ENCODE measurements around the gene PHF13. TPM values are rescaled to one million over a fixed set of nuclear protein-coding genes. Genes with fewer than 3 reads are reported as not detected.
A peak's percentile ranks its signal among the peaks of the same experiment; 100 is the strongest.

The PHF13 gene
- polyA plus RNA-seq, 1 of the 3 experiments (the other 2 are of a cell fraction): 8.5 TPM

DNA sequence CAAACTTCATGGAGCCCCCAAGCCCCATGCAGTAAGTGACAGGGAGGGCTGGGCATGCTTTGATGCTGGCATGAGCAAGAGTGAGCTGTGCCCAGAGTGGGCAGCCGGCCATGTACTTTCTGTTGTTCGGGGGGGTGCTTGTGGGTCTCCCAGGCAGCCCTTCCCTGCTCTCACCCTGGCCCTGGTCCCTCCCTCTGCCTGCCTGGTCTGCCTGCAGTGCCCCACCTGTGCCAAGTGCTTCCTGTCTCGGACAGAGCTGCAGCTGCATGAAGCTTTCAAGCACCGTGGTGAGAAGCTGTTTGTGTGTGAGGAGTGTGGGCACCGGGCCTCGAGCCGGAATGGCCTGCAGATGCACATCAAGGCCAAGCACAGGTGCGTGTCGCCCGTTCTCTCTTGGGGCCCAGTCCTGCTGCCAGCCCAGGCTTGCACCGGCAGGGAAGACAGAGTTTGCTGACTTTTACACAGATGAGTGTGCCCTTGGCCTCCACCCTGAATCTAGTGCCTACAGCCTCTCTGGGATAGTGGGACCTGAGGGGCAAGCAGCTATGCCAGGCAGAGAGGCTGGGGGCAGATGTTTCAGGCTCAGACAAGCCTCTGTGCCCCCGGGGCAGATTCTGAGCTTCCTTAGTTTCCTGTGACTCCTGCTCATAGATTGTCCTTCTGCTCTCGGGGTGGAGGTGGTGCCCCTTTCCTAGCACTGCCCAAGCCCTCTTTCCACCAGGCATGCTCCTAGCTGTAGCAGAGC, 26.1 kb upstream of the PHF13 start:
- TF ChIP-seq NRF1 (IDR thresholded peaks at IDR 0.05; ENCODE audit: low read depth, low read length) (no peak), TCF12 (IDR thresholded peaks at IDR 0.05) (no peak), SMC3 (IDR thresholded peaks at IDR 0.05; ENCODE audit: low read depth, low read length) (no peak)
- H3K27me3 ChIP-seq (ENCODE audit: insufficient read depth): no peaks in the 10 kb centered on the region
- H3K4me2 ChIP-seq: no peak overlapping the region
- no peak overlapping the region for H2AFZ ChIP-seq (ENCODE audit: low read depth)
- H3K79me2 ChIP-seq (ENCODE audit: insufficient read depth): peaks cover 4% of the 10 kb centered on the region; the same call in 1 of the 2 replicates
- ChIA-PET CTCF (no interaction called here), POLR2A (no interaction called here)
- H3K9me2 ChIP-seq: no peaks in the 10 kb centered on the region
- H3K36me3 ChIP-seq (replicated peaks in 1 of 2; ENCODE audit: control insufficient read depth in 1 of 2, insufficient read depth in 2 of 2, low read length in 1 of 2): peaks cover 0 to 30% of the 10 kb centered on the region in 2 experiments
- H3K9ac ChIP-seq: no peak overlapping the region
- H3K4me3 ChIP-seq (ENCODE audit: low read depth in 2 of 2, low read length in 1 of 2): no peak overlapping the region
- no peak overlapping the region for H3K27ac ChIP-seq (ENCODE audit: low read depth in 2 of 2, low read length in 1 of 2)
- no peaks in the 10 kb centered on the region for H3K9me3 ChIP-seq
- no peaks in the 10 kb centered on the region for H3K4me1 ChIP-seq (ENCODE audit: control insufficient read depth in 1 of 2, insufficient read depth in 2 of 2, low read depth in 1 of 2, low read length in 1 of 2)
- DNase-seq: peak; percentile 12
- H4K20me1 ChIP-seq (ENCODE audit: insufficient read depth): no peaks in the 10 kb centered on the region
- 94% methylated on average over 6 of the region's 13 CpGs for WGBS (ENCODE audit: low lambda C conversion rate)
- H3F3A ChIP-seq (replicated peaks; ENCODE audit: insufficient read depth): no peaks in the 10 kb centered on the region

DNA sequence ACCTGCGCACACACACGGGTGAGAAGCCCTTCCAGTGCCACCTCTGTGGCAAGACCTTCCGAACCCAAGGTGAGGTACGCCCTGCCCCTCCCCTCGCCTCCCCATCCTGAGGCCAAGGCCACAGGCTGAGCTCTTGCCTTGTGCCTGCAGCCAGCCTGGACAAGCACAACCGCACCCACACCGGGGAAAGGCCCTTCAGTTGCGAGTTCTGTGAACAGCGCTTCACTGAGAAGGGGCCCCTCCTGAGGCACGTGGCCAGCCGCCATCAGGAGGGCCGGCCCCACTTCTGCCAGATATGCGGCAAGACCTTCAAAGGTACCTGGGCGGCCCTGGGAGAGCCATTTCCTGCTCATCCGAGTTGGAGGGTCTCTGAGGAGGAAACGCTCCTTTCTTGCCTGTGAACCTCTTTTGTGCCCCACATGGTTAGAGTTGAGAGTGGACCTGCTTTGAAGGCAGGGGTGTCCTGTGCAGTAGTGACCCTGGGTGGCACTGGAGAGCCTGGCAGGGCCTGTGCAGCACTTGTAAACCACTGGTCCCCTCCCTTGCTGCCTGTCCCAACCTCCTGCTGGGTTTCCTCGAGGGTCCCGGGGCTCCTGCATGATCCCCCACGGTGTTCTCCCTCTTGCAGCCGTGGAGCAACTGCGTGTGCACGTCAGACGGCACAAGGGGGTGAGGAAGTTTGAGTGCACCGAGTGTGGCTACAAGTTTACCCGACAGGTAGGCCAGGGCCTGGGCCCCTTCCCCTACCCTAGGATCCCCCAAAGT, 25.2 kb upstream of the PHF13 start:
- no peak overlapping the region for H3K4me2 ChIP-seq
- H4K20me1 ChIP-seq (ENCODE audit: insufficient read depth): no peaks in the 10 kb centered on the region
- peaks cover 3% of the 10 kb centered on the region; the same call in 1 of the 2 replicates for H3K79me2 ChIP-seq (ENCODE audit: insufficient read depth)
- H3K36me3 ChIP-seq (replicated peaks in 1 of 2; ENCODE audit: control insufficient read depth in 1 of 2, insufficient read depth in 2 of 2, low read length in 1 of 2): peaks cover 0 to 35% of the 10 kb centered on the region in 2 experiments
- H3K9me2 ChIP-seq: no peaks in the 10 kb centered on the region
- no peaks in the 10 kb centered on the region for H3K4me1 ChIP-seq (ENCODE audit: control insufficient read depth in 1 of 2, insufficient read depth in 2 of 2, low read depth in 1 of 2, low read length in 1 of 2)
- ChIA-PET CTCF (interaction anchor here (0.7 to 1.3 kb wide), 3 partner anchors 29 to 102 kb away, joined by 3 read pairs; partner anchors contain the start of gene NOL9), POLR2A (no interaction called here)
- H3K27ac ChIP-seq (ENCODE audit: low read depth in 2 of 2, low read length in 1 of 2): no peak overlapping the region
- DNase-seq: no peak
- no peaks in the 10 kb centered on the region for H3F3A ChIP-seq (replicated peaks; ENCODE audit: insufficient read depth)
- no peak overlapping the region for H3K9ac ChIP-seq
- WGBS (ENCODE audit: low lambda C conversion rate): 81% methylated on average over 13 of the region's 25 CpGs
- H3K9me3 ChIP-seq: no peaks in the 10 kb centered on the region
- no peaks in the 10 kb centered on the region for H3K27me3 ChIP-seq (ENCODE audit: insufficient read depth)
- H2AFZ ChIP-seq (ENCODE audit: low read depth): no peak overlapping the region
- TF ChIP-seq SMC3 (IDR thresholded peaks at IDR 0.05; ENCODE audit: low read depth, low read length) (no peak), NRF1 (IDR thresholded peaks at IDR 0.05; ENCODE audit: low read depth, low read length) (no peak)
- H3K4me3 ChIP-seq (ENCODE audit: low read depth in 2 of 2, low read length in 1 of 2): no peak overlapping the region

DNA sequence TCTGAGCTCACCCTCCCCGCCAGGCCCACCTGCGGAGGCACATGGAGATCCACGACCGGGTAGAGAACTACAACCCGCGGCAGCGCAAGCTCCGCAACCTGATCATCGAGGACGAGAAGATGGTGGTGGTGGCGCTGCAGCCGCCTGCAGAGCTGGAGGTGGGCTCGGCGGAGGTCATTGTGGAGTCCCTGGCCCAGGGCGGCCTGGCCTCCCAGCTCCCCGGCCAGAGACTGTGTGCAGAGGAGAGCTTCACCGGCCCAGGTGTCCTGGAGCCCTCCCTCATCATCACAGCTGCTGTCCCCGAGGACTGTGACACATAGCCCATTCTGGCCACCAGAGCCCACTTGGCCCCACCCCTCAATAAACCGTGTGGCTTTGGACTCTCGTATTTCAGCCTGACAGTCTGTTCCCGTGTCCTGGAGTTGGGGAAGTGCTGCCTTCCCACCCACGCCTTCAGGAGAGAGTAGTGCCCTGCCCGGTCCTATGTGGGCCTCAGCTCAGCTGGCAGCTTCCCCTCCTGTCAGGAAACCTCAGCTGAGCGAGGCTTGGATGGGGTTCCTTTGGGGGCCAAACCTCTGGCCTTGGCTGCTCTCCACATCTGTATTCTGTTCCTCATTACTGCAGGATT, 24.5 kb upstream of the PHF13 start:
- Histone ChIP-seq H3K4me2 (no peak overlapping the region), H3K9me3 (no peaks in the 10 kb centered on the region), H3K9ac (no peak overlapping the region), H3K27me3 (ENCODE audit: insufficient read depth) (no peaks in the 10 kb centered on the region), H3K4me3 (ENCODE audit: low read depth in 2 of 2, low read length in 1 of 2) (no peak overlapping the region), H2AFZ (ENCODE audit: low read depth) (no peak overlapping the region), H3K4me1 (ENCODE audit: control insufficient read depth in 1 of 2, insufficient read depth in 2 of 2, low read depth in 1 of 2, low read length in 1 of 2) (no peaks in the 10 kb centered on the region), H3F3A (replicated peaks; ENCODE audit: insufficient read depth) (no peaks in the 10 kb centered on the region), H3K9me2 (no peaks in the 10 kb centered on the region), H3K27ac (ENCODE audit: low read depth in 2 of 2, low read length in 1 of 2) (no peak overlapping the region), H3K36me3 (replicated peaks in 1 of 2; ENCODE audit: control insufficient read depth in 1 of 2, insufficient read depth in 2 of 2, low read length in 1 of 2) (peaks cover 0 to 42% of the 10 kb centered on the region in 2 experiments), H4K20me1 (ENCODE audit: insufficient read depth) (no peaks in the 10 kb centered on the region), H3K79me2 (ENCODE audit: insufficient read depth) (peaks cover 3% of the 10 kb centered on the region; the same call in 1 of the 2 replicates)
- WGBS (ENCODE audit: low lambda C conversion rate): 92% methylated on average over 16 of the region's 24 CpGs
- no peak for DNase-seq
- POLR2A ChIA-PET: interaction anchor here (1.5 kb wide), 1 partner anchor 9 kb away, joined by 5 read pairs; the partner anchor contains the start of gene ZBTB48
- no peak for TF ChIP-seq RXRA (IDR thresholded peaks at IDR 0.05; ENCODE audit: borderline replicate concordance, low read depth)
- no peak for TF ChIP-seq MXI1 (IDR thresholded peaks at IDR 0.05; ENCODE audit: low read depth, low read length)
- TF ChIP-seq EP300 (IDR thresholded peaks at IDR 0.05; ENCODE audit: borderline replicate concordance in 1 of 2, low read depth in 1 of 2, low read length in 1 of 2): no peak
- TF ChIP-seq YY1 (IDR thresholded peaks at IDR 0.05; ENCODE audit: low read depth): no peak
- no peak for TF ChIP-seq RCOR1 (IDR thresholded peaks at IDR 0.05; ENCODE audit: low read length)
- TF ChIP-seq RFX5 (IDR thresholded peaks at IDR 0.05; ENCODE audit: low read length): no peak
- TF ChIP-seq CTCF (IDR thresholded peaks at IDR 0.05): no peak
- CTCF ChIA-PET: interaction anchor here (0.7 to 1.5 kb wide), 5 partner anchors 8 to 103 kb away, joined by 3 read pairs; partner anchors contain the start of genes KLHL21 and NOL9

All from SK-N-SH (cell line).